HG03432 (cell line): Measurements from ENCODE around the gene MUC5B.
"Not testable (repeated sequence)": the region's sequence is repeated elsewhere in the genome, so short reads cannot be mapped to it uniquely, and the experiment has no call there.

Experiments
- ATAC-seq: cut with Tn5 transposase; IDR thresholded peaks from one replicate; pipeline ENCODE4 v1.9.1; 2021; ENCODE audit warnings: mild to moderate bottlenecking, moderate library complexity; ENCODE audit not compliant: unreplicated experiment

Gene MUC5B

DNA sequence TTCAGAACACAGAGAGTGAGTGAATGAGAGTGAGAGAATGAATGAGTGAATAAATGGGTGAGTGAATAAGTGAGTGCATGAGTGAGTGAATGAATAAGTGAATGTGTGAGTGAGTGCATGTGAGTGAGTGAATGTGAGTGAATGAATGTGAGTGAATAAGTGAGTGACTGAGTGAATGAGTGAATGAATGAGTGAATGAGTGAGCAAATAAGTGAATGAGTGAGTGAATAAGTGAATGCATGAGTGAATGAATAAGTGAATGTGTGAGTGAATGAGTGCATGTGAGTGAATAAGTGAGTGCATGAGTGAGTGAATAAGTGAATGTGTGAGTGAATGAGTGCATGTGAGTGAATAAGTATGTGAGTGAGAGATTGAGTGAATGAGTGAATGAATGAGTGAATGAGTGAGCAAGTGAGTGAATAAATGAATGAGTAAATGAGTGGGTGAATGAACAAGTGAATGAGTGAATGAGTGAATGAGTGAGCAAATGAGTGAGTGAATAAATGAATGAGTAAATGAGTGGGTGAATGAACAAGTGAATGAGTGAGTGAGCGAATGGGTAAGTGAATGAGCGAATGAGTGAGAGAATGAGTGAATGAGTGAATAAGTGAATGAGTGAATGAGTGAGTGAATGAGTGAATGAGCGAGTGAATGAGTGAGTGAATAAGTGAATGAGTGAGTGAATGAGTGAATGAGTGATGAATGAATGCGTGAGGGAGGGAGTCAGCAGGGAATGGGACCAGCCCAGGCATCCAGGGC is 21.3 kb upstream of the MUC5B start:
- ATAC-seq = no peak

DNA sequence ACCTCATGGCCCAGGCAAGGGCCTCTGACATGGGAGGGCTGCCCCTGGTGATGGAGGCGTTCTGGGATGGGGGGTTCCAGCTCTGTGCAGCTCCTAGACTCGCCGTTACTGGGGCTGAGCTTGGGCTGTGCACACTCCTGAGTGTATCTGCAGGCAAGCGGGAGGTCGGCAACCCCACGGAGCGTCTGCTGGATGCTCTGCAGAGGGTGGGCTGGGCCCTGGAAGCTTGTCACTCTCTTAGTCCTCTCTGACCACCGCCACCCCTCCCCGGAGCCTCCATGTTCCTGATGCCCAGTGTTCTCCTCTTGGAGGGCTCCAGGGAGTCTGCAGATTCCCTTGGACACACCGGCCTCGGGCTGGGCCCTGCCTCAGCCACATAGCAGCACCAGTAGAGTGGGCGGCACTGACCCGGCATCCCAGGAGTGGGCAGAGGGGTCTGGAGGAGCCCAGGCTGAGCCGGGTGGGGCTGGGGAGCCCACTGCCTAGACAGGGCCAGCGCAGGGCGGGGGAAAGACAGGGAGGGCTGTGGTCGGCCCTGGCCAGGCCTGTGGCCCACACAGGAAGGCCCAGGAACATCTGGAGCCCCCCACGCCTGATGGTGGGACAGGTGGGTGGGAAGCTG is 20.6 kb upstream of the MUC5B start:
- ATAC-seq = no peak

DNA sequence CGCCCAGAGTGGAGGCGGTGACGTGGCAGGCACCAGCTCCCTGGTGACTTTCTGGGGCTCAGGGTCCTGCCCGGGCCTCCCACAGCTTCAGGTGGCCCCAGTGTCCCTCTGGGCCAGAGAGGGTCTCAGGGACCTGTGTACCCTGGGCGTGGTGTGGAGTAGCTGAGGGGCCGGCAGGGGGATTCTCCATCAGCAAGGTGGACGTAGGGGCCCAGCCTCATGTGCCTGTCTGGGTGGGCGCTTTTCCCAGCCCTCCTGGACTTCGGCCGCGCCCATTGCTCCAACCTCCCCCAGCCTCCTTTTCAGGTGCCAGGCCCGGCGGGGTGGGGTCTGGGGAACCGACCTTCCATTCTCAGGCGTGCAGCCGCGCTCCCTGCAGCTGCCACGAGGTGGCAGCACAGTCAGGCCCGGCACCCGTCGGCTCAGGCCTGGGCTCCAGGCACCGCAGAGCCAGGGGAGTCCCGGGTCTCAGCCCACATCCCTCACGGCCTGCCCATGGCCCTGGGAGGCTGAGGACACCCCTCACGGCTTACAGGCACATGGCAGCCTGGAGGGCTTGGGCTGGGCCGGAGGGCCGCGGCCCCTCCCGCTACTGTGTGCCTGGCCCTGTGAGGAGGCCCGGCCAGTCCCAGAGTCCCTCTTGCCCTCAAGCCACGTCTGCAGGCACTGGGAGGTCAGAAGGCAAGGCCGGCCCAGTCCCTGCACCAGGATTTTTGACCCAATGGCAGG is 19.9 kb upstream of the MUC5B start:
- ATAC-seq = no peak

DNA sequence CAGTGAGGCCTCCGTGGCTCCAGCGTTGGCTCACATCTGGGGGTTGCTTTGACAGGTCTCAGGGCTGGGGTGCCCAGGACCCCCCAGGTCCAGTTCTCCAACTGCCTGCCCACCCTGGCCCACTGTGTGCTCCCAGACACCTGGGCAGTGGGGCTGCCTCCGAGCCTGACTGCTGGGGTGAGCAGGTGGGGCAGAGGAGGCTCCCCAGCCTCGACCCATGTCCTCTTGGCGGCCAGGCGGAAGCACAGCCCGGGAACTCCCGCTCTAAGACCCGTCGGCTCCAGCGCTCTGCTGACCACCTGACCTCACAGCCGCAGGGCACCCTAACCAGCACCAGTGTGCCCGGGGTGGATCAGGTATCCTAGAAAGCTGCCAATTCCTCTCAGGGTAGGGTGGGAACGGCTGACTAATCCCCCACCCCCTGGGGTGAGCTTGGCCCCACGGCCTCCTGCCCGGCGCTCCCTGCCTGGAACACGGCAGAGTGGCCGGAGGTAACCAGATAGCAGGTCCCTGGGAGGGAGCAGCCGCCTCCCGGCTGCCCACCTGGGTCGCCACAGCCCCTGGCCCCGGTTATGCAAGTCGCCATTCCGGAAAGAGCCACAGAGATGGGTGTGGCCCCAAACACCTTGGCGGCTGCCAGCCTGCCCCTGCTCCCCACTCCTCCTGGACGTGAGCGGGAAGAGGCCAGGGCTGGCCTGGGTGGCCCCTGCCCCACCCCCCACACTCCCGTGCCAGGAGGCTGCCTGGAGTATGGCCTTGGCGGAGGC is 19.2 kb upstream of the MUC5B start:
- no peak for ATAC-seq

DNA sequence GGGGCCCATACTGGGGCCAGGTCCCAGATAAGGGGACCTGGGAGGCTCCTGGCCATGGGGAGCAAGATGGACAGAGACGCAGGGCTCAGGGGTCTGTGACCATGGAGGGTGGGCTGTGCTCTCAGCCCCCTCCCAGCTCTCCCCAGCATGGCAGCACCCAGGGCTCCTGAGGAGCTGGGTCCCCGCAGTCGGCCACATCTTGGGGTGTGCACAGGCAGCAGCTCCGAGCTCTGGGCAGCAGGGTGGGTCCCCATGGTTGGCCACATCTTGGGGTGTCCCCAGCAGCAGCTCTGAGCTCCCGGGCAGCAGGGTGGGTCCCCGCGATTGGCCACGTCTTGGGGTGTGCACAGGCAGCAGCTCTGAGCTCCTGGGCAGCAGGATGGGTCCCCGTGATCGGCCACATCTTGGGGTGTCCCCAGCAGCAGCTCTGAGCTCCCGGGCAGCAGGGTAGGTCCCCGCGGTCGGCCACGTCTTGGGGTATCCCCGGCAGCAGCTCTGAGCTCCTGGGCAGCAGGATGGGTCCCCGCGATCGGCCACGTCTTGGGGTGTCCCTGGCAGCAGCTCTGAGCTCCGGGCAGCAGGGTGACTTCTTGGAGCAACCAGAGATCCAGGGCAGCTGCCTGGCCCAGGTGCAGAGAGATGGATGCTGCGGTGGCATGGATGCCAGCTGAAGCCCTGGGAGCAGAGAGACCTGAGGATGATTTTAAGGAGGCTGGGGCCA is 18.3 kb upstream of the MUC5B start:
- no peak for ATAC-seq

DNA sequence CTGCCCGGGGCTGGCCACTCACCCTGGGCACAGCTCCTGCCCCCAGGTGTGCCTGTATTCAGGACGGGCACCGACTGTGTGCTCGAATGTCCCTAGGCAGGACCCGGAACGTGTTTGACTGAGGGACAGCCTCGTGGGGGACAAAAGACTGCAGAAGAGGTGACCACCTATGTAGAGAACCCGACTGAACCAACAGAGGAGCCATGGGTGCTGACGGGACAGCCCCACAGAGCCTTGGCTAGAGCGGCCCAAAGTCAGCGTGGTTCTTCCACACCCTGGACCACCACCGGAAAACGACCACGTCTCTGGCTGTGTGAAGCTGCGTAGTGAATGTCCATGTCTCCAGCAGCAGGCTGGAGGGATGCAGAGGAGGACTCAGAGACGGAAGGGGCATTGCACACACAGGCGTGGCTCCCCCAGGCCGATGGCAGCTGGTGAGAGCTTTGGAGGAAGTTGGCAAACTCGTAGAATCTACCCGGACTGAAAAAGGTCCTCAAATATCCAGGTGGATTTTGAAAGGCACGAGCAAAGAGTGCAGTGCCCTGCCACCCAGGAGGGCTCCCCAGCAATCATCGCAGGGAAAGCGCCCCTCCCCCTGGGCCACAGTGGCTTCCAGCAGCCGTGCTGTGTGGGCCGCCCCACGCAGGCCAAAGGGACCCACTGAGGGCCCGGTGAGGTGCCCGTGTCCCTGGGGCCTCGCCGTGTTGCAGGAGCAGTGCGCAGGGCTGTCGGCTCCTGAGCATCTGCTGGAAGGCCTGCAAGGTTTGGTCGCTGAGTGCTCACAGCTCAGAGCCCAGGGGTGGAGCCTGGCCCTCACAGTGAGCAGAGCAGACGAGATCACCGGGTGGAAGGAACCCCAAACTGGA is 17.5 kb upstream of the MUC5B start:
- ATAC-seq = no peak

DNA sequence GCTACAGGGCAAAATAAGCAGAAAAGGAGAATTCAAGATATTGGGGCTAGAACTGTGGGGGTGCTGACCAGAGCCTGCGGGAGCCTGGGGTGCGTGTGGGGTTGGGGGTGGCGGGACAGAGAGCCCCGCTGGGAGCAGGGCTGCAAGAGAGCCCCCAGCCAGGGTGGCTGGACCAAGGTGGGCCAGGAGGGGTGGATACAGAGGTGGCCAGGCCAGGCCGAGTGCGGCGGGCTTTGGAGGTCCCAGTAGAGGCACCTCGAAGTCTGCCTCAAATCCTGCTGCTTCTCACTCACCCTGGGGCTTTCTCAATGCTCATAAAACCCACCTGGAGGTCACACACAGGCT is 16.9 kb upstream of the MUC5B start:
- no peak for ATAC-seq

DNA sequence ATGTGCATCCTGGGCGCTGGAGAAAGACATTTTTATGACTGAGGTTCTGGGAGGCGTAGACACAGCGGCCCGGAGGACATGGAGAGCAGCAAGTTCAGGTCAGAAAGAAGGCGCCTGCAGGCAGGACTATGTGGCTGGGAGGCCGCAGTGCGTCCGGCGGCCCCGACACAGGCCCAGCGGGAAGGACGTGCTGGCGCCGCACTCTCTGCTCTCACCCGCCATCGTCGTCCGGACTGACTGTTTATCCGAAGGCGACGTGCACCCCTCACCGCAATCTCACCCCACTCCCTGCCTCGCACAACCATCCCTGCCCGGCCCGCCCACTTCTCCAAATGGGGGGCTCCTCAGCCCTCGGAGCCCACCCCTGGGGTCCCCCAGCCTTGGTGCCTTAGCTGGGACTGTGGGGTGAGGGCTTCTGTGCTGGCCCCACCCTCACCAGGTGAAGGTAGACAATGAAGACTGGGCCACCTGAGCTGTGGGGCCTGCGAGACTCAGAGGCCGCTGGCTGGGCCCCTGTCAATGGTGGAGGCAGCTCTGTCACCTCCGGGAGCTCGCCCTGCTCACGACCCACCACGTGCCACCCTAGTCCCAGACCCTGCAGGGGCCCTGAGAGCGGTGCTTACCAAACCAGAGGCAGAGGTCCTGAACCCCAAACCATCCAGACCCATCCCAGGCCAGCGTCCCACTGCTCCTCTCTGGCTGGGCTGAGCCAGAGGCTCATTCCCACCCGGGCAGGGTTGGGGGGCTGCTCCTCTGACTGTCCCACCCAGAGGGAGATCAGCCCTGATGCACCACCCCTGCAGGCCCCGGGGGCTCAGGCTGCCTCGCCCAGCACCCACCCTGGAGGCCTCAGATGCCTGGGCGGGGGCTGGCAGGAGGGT is 16.2 kb upstream of the MUC5B start:
- no peak for ATAC-seq

DNA sequence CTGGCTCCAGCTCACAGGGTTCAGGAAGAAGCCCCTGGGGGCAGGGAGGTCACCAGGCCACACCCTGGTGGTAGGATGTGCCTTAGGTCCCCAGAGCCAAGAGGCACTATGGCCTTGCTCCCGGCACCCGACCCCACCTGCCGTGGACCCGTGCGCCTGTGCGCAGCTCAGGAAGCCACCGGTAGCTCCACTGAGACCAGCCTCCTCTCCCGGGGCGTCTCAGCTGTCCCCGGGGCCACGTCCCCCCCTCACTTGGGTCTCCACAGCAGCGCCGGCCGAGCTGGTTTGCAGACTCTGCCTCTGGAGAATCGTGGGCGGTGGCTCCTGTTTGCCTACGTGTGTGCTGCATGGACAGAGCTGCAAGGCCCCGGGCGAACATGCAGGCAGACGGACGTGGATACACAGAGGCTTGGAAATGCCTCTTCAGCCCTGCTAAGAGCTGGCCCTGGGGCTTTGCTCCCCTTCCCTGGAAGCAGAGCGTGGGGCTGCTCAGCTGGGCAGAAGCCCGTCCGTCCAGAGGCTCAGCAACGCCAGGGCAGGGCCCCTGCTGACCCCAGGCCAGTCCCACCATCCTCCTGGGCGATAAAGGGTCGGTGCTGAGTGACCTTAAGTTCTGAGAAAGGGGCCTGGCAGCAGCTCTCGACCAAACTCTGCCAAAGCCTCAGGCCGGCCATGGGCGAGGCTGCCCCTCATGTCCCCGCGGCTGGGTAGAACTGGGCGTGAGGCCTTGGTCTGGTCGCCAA is 15.3 kb upstream of the MUC5B start:
- no peak for ATAC-seq

DNA sequence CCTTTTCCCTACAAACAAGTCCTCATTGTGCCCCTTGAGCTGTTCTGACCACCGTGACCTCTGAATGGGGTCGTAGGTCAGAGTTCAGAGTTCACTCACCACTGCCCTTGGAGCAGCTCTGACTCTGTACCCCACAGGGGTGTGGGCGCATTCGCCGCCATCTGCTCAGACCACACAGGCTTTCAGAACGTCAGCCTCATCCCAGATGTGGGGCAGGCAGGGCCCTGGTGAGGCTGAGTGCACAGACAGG is 14.8 kb upstream of the MUC5B start:
- no peak for ATAC-seq

DNA sequence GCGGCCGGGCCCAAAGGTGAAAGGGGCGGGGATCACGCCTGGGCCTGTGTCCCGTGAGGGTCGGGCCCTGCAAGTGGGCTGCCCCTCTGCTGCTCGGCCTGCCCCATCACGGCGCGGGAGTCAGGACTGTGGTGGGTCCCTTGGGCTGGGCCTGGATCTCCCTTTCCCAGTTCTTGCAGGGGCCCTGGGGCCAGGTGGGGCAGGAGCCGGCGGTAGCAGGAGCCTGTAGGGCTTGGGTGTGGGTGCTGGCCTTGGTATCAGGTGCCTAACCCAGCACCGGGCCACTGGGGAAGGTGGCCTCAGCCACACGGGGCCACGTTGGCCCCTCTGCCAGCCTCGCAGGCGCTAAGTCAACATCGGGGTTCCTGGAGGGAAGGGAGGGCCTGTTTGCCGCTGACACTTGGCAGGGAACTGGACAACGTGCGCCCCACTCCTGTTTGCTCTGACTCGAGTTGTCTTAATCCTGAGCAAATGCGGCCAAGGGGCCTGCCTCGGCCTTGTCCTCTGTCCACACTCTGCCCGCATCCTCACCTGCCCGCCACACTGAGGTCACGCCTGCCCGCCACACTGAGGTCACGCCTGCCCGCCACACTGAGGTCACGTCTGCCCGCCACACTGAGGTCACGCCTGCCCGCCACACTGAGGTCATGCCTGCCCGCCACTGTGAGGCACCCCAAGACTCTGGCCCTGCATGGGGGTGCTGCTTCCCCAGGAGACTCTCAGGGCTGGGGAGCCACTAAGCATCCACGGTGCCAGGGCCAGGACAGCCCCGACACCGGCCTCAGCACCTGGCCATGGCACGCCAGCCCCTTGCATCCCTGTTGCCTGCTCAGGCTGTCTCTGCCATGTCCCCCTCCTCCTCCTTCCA is 14.2 kb upstream of the MUC5B start:
- no peak for ATAC-seq

DNA sequence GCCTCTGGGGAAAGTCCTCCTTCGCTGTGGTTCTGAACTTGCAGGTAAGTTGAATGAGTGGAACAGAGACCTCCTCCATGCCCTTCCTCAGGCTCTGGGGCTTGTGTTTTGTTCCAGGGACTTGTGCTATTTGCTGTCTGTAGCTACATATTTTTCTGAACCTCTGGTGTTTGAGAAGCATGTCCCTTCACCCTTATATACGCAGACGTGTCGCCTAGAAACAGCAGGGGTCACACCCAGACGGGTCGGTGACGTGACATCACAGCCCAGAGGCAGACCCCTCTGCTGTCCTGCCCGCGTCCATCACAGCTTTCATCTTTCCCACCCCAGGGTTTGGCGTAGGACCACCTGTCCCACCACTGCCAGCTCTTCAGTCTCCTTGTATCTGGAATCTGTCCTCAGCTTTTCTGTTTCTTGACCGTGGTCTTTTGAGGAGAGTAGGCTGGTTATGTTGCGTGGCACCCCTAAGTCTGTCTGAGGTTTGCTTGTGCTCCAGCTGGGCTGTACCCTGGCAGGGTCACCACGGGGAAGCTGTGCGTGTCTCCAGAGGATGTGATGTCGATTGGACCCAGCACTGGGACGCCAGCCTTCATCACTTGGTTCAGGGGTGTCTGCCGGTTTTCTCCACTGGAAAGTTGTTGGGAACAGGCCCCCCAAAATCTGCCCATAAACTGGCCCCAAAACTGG is 13.4 kb upstream of the MUC5B start:
- no peak for ATAC-seq

DNA sequence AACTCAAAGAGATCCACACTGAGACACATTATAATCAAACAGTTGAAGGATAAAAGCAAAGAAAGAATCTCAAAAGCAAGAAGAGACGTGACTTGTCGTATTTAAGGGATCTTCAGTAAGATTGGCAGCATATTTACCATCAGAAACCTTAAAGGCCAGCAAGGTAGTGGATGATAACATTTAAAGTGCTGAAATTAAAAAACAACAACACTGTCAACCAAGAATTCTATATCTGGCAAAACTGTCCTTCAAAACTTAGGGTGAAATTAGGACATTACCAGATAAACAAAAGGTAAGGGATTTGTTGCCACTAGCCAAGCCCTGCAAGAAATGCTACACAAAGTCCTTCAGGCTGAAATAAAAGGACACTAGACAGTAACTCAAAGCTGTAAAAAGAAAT is 11.0 kb upstream of the MUC5B start:
- ATAC-seq = no peak

DNA sequence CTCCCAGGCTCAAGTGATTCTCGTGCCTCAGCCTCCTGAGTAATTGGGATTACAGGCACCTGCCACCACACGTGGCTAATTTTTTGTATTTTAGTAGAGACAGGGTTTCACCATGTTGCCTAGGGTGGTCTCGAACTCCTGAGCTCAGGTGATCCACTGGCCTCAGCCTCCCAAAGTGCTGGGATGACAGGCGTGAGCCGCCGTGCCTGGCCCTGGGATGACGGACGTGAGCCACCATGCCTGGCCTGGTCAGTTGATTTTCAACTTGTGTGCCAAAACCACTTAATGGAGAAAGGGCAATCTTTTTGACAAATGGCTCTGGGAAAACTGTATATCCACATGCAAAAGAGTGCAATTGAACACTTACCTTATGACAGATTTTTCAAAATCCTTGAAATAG is 7.0 kb upstream of the MUC5B start:
- not testable (repeated sequence) for ATAC-seq

DNA sequence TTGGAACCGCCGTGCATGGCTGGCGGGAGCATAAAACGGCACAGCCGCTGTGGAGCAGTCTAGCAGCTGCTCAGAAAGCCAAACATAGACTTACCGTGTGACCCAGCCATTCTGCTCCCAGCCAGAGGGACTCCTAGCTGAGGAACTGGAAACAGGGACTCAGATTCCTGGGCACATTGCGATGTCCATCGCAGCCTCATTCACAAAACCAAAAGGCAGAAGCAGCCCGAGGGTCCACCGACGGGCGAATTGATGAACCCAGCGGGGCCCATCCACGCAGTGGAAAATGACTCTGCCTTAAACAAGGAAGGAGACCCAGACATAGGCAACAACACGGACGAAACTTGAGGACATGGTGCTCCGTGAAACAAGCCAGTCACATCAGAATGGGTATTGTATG is 5.7 kb upstream of the MUC5B start:
- no peak for ATAC-seq

DNA sequence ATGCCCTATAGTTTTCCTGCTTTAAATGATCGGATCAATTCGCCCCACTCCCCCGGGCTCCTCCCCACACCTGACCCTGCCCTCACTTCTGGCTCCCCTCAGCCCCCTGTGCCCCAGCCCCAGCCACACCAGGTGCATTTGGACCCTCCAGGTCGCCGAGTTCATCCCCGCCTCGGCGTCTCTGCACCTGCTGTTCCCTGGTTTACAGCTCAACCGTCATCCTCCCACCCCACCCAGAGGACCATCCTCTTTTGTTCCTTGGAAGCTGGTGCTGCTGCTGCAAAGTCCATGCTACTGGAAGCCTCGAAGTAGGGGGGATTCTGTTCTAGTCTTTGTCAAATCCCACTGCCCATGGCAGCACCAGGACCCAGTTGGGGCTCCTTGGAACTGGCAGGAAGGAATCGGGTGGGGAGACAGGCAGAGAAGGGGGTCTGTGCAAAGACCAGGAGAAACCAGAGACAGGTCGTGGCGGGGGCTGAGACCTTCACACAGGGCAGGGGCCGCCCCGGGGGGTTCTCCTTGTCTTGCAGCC is 4.5 kb upstream of the MUC5B start:
- ATAC-seq = no peak
